ENCODE measurements around the gene MTFP1.

MTFP1 gene

DNA sequence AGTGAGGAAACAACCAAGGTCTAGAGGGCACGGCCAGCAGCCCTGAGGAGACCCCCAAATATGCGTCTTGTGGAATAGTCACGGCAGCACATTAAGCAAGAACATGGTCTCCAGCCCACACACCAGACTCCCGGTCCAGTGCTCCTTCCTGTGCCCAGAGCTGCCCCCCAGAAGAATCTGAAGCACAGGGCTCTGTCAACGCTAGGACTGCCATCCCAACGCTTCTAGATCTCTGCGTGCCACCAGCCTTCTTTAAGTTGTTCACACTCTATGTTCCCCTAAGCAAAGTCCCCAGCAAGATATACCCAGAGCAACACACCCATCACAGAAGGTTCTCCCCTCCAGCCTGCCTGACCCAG is 32.3 kb upstream of the MTFP1 start:
- DNase-seq (no peak), ATAC-seq (ENCODE audit: insufficient read depth, low read depth) (no peak)
- Histone ChIP-seq H3K9ac (ENCODE audit: low read depth, low read length) (no peak overlapping the region), H3K79me2 (ENCODE audit: insufficient read depth, low read length) (peaks cover 24% of the 10 kb centered on the region), H3K36me3 (ENCODE audit: insufficient read depth, low read length) (no peaks in the 10 kb centered on the region), H2AFZ (ENCODE audit: low read depth, low read length) (no peak overlapping the region), H3K4me2 (ENCODE audit: insufficient read depth, low read length) (no peak overlapping the region), H3K4me1 (ENCODE audit: insufficient read depth, low read length) (peaks cover 50% of the 10 kb centered on the region), H3K9me3 (ENCODE audit: insufficient read depth, low read length, severe bottlenecking) (peaks cover 2% of the 10 kb centered on the region), H3K4me3 (ENCODE audit: low read depth in 1 of 2, low read length in 2 of 2) (no peak overlapping the region), H4K20me1 (ENCODE audit: insufficient read depth, low read length) (peaks cover 4% of the 10 kb centered on the region; the same call in 1 of the 2 replicates), H3K27ac (ENCODE audit: low read length) (peak overlapping the region; percentile 17), H3K27me3 (ENCODE audit: insufficient read depth, low read length, poor library complexity) (no peaks in the 10 kb centered on the region)
- TF ChIP-seq EZH2 (IDR thresholded peaks at IDR 0.05; ENCODE audit: borderline replicate concordance, low read depth, low read length, severe bottlenecking) = no peak
- TF ChIP-seq, protein P1, sequence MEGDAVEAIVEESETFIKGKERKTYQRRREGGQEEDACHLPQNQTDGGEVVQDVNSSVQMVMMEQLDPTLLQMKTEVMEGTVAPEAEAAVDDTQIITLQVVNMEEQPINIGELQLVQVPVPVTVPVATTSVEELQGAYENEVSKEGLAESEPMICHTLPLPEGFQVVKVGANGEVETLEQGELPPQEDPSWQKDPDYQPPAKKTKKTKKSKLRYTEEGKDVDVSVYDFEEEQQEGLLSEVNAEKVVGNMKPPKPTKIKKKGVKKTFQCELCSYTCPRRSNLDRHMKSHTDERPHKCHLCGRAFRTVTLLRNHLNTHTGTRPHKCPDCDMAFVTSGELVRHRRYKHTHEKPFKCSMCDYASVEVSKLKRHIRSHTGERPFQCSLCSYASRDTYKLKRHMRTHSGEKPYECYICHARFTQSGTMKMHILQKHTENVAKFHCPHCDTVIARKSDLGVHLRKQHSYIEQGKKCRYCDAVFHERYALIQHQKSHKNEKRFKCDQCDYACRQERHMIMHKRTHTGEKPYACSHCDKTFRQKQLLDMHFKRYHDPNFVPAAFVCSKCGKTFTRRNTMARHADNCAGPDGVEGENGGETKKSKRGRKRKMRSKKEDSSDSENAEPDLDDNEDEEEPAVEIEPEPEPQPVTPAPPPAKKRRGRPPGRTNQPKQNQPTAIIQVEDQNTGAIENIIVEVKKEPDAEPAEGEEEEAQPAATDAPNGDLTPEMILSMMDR (IDR thresholded peaks at IDR 0.05; ENCODE audit: borderline replicate concordance, extremely low read depth, low read length, poor library complexity, severe bottlenecking) = no peak

- no peak for DNase-seq
- Histone ChIP-seq H3K4me3 (ENCODE audit: low read depth in 1 of 2, low read length in 2 of 2) (no peak overlapping the region), H3K9ac (ENCODE audit: low read depth, low read length) (no peak overlapping the region), H3K9me3 (ENCODE audit: insufficient read depth, low read length, severe bottlenecking) (peaks cover 2% of the 10 kb centered on the region), H3K4me1 (ENCODE audit: insufficient read depth, low read length) (peaks cover 56% of the 10 kb centered on the region), H2AFZ (ENCODE audit: low read depth, low read length) (no peak overlapping the region), H3K27ac (ENCODE audit: low read length) (0 out of 2 replicates have a peak overlapping the region, but pooled peaks have one; percentile 17), H3K36me3 (ENCODE audit: insufficient read depth, low read length) (no peaks in the 10 kb centered on the region), H3K27me3 (ENCODE audit: insufficient read depth, low read length, poor library complexity) (no peaks in the 10 kb centered on the region), H3K79me2 (ENCODE audit: insufficient read depth, low read length) (peaks cover 30% of the 10 kb centered on the region), H3K4me2 (ENCODE audit: insufficient read depth, low read length) (no peak overlapping the region), H4K20me1 (ENCODE audit: insufficient read depth, low read length) (peaks cover 9% of the 10 kb centered on the region; the same call in 1 of the 2 replicates)
- no peak for TF ChIP-seq EZH2 (IDR thresholded peaks at IDR 0.05; ENCODE audit: borderline replicate concordance, low read depth, low read length, severe bottlenecking)
- no peak for ATAC-seq (ENCODE audit: insufficient read depth, low read depth)
These were observed 31.7 kb upstream of the MTFP1 start for GRCh38 chr22:30393885-30394284.

DNA sequence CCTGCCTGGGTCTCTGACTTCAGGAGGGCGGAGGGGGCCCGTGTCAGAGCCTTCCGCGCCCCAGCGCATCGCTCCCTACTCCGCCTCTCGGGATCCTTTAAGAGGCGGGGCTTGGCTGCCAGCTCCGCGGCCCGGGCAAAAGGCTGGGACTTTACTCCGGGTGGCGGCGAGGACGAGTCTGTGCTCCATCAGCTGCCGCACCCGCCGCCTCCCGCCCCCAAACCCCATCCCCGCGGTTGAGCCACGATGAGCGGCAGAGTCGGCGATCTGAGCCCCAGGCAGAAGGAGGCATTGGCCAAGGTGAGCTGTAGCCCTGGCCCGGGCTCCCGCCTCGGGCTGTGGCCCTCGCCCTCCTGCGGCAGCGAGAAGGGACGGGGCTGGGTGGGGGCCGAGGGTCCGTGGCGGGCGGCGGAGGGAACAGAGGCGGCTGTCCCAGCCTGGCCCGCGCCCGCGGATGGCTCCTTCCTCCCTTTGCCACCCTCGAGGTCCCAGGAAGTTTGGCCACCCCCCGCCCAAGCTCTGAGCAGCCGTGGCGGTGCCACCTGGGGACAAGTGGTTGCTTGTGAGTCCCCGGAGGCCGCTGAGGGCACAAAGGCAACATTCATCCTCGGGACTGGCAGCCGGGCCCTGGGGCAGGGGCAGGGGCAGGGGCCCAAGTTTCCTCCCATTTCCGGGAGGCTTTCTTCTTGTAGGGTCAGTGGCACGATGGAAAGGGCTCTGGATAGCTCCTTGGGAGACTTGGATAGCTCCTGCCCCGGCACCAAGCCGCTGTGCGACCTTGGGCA is 28.5 kb upstream of the MTFP1 start, which contains the start of gene SEC14L2:
Gene SEC14L2, plus strand, starts transcription at position 148 of the 785 bp plus-strand sequence. Its CDS starts 99 bp downstream, at position 247.
- H3K27ac ChIP-seq (ENCODE audit: low read length) = peak within 1 kb of the TSS; percentile 74
- H3K27me3 ChIP-seq (ENCODE audit: insufficient read depth, low read length, poor library complexity) = no peaks in the 10 kb centered on the region
- TF ChIP-seq EZH2 (IDR thresholded peaks at IDR 0.05; ENCODE audit: borderline replicate concordance, low read depth, low read length, severe bottlenecking) = no peak
- TF ChIP-seq, protein P1 (IDR thresholded peaks at IDR 0.05; ENCODE audit: borderline replicate concordance, extremely low read depth, low read length, poor library complexity, severe bottlenecking) = no peak
- peak within 1 kb of the TSS; percentile 69 for H3K4me2 ChIP-seq (ENCODE audit: insufficient read depth, low read length)
- peak within 1 kb of the TSS; percentile 67 for H3K9ac ChIP-seq (ENCODE audit: low read depth, low read length)
- peak within 1 kb of the TSS; percentile 41 to 56; a peak in 3 of 4 replicates for H3K4me3 ChIP-seq (ENCODE audit: low read depth in 1 of 2, low read length in 2 of 2)
- peak within 1 kb of the TSS; percentile 70 for H2AFZ ChIP-seq (ENCODE audit: low read depth, low read length)
- peaks cover 57% of the 10 kb centered on the region for H3K4me1 ChIP-seq (ENCODE audit: insufficient read depth, low read length)
- H3K9me3 ChIP-seq (ENCODE audit: insufficient read depth, low read length, severe bottlenecking) = no peaks in the 10 kb centered on the region
- H4K20me1 ChIP-seq (ENCODE audit: insufficient read depth, low read length) = peaks cover 16% of the 10 kb centered on the region; the same call in 1 of the 2 replicates
- peak; percentile 76 for ATAC-seq (ENCODE audit: insufficient read depth, low read depth)
- DNase-seq = peak; percentile 83
- H3K36me3 ChIP-seq (ENCODE audit: insufficient read depth, low read length) = peaks cover 16% of the 10 kb centered on the region
- H3K79me2 ChIP-seq (ENCODE audit: insufficient read depth, low read length) = peaks cover 48% of the 10 kb centered on the region

All from DND-41 (cell line).